ENCODE data around the gene CFAP97.

GRCh38 chr4:185113340-185113739, 90.5 kb downstream of the CFAP97 start:
- TF ChIP-seq CTCF (IDR thresholded peaks at IDR 0.05): no peak
- TF ChIP-seq POLR2A (IDR thresholded peaks at IDR 0.05): no peak

All from ovary (tissue), 3 donors.